Measurements from ENCODE around the gene ICOS. TPM values are rescaled to one million over a fixed set of nuclear protein-coding genes. Genes with fewer than 3 reads are reported as not detected.

ICOS gene
- total and polyA plus RNA-seq, 4 donors: 0.02 to 0.17 (median 0.09) TPM; not detected in 1

DNA sequence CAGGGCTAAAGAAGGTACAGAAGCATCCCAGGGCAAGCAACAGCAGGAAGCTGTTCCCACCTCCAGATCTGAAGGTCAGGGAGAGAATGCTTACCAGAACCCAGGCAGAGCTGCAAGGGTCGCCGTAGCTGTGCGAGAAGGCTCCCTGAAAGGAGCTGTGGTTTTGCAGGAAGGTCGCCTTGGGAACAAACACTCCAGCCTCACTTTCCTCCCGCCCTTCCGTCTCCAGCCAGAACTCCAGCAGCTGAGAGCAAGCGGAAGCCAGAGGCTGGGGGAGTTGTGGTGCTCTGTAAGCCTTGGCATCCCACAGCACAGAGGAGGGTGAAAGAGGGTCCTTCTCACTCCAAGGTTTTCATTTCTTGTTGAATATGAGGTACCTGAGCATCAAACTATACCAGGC lies 18.3 kb upstream of the ICOS start:
- TF ChIP-seq HNF4G (IDR thresholded peaks at IDR 0.05) (no peak), GABPA (IDR thresholded peaks at IDR 0.05 in 1 of 2, conservative IDR thresholded peaks at IDR 0.05 in 1 of 2) (no peak), JUND (IDR thresholded peaks at IDR 0.05) (no peak), SP1 (IDR thresholded peaks at IDR 0.05) (no peak), FOXA1 (IDR thresholded peaks at IDR 0.05) (no peak), TAF1 (conservative IDR thresholded peaks at IDR 0.05) (no peak), NR2F2 (IDR thresholded peaks at IDR 0.05) (no peak), RAD21 (IDR thresholded peaks at IDR 0.05) (no peak), YY1 (IDR thresholded peaks at IDR 0.05) (no peak), RXRA (IDR thresholded peaks at IDR 0.05) (no peak), ATF3 (IDR thresholded peaks at IDR 0.05) (no peak), HNF4A (conservative IDR thresholded peaks at IDR 0.05) (no peak), FOXA2 (IDR thresholded peaks at IDR 0.05) (no peak), EGR1 (IDR thresholded peaks at IDR 0.05; ENCODE audit: low read depth in 2 of 2) (no peak)
- TF ChIP-seq, protein P1, sequence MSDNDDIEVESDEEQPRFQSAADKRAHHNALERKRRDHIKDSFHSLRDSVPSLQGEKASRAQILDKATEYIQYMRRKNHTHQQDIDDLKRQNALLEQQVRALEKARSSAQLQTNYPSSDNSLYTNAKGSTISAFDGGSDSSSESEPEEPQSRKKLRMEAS (IDR thresholded peaks at IDR 0.05): no peak
- TF ChIP-seq, protein P2, sequence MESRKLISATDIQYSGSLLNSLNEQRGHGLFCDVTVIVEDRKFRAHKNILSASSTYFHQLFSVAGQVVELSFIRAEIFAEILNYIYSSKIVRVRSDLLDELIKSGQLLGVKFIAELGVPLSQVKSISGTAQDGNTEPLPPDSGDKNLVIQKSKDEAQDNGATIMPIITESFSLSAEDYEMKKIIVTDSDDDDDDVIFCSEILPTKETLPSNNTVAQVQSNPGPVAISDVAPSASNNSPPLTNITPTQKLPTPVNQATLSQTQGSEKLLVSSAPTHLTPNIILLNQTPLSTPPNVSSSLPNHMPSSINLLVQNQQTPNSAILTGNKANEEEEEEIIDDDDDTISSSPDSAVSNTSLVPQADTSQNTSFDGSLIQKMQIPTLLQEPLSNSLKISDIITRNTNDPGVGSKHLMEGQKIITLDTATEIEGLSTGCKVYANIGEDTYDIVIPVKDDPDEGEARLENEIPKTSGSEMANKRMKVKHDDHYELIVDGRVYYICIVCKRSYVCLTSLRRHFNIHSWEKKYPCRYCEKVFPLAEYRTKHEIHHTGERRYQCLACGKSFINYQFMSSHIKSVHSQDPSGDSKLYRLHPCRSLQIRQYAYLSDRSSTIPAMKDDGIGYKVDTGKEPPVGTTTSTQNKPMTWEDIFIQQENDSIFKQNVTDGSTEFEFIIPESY (IDR thresholded peaks at IDR 0.05): no peak
- TF ChIP-seq, protein P3, sequence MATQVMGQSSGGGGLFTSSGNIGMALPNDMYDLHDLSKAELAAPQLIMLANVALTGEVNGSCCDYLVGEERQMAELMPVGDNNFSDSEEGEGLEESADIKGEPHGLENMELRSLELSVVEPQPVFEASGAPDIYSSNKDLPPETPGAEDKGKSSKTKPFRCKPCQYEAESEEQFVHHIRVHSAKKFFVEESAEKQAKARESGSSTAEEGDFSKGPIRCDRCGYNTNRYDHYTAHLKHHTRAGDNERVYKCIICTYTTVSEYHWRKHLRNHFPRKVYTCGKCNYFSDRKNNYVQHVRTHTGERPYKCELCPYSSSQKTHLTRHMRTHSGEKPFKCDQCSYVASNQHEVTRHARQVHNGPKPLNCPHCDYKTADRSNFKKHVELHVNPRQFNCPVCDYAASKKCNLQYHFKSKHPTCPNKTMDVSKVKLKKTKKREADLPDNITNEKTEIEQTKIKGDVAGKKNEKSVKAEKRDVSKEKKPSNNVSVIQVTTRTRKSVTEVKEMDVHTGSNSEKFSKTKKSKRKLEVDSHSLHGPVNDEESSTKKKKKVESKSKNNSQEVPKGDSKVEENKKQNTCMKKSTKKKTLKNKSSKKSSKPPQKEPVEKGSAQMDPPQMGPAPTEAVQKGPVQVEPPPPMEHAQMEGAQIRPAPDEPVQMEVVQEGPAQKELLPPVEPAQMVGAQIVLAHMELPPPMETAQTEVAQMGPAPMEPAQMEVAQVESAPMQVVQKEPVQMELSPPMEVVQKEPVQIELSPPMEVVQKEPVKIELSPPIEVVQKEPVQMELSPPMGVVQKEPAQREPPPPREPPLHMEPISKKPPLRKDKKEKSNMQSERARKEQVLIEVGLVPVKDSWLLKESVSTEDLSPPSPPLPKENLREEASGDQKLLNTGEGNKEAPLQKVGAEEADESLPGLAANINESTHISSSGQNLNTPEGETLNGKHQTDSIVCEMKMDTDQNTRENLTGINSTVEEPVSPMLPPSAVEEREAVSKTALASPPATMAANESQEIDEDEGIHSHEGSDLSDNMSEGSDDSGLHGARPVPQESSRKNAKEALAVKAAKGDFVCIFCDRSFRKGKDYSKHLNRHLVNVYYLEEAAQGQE (IDR thresholded peaks at IDR 0.05): no peak
- TF ChIP-seq, protein P4, sequence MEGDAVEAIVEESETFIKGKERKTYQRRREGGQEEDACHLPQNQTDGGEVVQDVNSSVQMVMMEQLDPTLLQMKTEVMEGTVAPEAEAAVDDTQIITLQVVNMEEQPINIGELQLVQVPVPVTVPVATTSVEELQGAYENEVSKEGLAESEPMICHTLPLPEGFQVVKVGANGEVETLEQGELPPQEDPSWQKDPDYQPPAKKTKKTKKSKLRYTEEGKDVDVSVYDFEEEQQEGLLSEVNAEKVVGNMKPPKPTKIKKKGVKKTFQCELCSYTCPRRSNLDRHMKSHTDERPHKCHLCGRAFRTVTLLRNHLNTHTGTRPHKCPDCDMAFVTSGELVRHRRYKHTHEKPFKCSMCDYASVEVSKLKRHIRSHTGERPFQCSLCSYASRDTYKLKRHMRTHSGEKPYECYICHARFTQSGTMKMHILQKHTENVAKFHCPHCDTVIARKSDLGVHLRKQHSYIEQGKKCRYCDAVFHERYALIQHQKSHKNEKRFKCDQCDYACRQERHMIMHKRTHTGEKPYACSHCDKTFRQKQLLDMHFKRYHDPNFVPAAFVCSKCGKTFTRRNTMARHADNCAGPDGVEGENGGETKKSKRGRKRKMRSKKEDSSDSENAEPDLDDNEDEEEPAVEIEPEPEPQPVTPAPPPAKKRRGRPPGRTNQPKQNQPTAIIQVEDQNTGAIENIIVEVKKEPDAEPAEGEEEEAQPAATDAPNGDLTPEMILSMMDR (IDR thresholded peaks at IDR 0.05; ENCODE audit: low read depth, low read length, missing input control): no peak
- no peaks in the 10 kb centered on the region for H3K36me3 ChIP-seq (ENCODE audit: control insufficient read depth in 4 of 4, insufficient read depth in 3 of 4, low read depth in 1 of 4, low read length in 3 of 4)
- H3K27me3 ChIP-seq (ENCODE audit: control insufficient read depth in 4 of 4, insufficient read depth in 4 of 4, low read length in 3 of 4): no peaks in the 10 kb centered on the region
- no peak overlapping the region for H3K4me3 ChIP-seq (ENCODE audit: low read depth in 1 of 3, low read length in 3 of 3)
- WGBS: 70% methylated on average over 7 of the region's 7 CpGs
- no peaks in the 10 kb centered on the region for H3K9me3 ChIP-seq (ENCODE audit: control insufficient read depth in 4 of 4, low read length in 3 of 4)
- H3K27ac ChIP-seq (ENCODE audit: low read depth in 1 of 2, low read length in 2 of 2): no peak overlapping the region
- no peak overlapping the region for H3K9ac ChIP-seq (ENCODE audit: low read depth in 1 of 2, low read length in 2 of 2)
- H3K4me1 ChIP-seq (ENCODE audit: control insufficient read depth in 4 of 4, insufficient read depth in 4 of 4, low read length in 3 of 4): no peaks in the 10 kb centered on the region
- DNase-seq (ENCODE audit: low spot score): no peak

All from liver (tissue), 9 donors.